DMS153 treated with DMSO at 0.1 percent for 48 hours (cell line): Measurements from ENCODE around the gene IP6K3.

Experiments
- DNase-seq: peaks from one replicate; lab custom pipeline; 2025; ENCODE audit not compliant: unreplicated experiment; lab: John Stamatoyannopoulos, UW

IP6K3 gene

GRCh38 chr6:33742092-33742491 is 4.6 kb downstream of the IP6K3 start:
- no peak for DNase-seq

- no peak for DNase-seq
Measured at GRCh38 chr6:33740794-33741193, 5.9 kb downstream of the IP6K3 start.

GRCh38 chr6:33740204-33740608 is 6.5 kb downstream of the IP6K3 start:
- no peak for DNase-seq

- DNase-seq: no peak
Measured at GRCh38 chr6:33739571-33739970, 7.1 kb downstream of the IP6K3 start.

GRCh38 chr6:33738879-33739278 is 7.8 kb downstream of the IP6K3 start:
- no peak for DNase-seq

GRCh38 chr6:33738153-33738552 is 8.6 kb downstream of the IP6K3 start:
- DNase-seq: no peak

- DNase-seq: no peak
Measured at GRCh38 chr6:33737267-33738026, 9.3 kb downstream of the IP6K3 start.

- DNase-seq: no peak
Measured at GRCh38 chr6:33735216-33735615, 11.5 kb downstream of the IP6K3 start.

- no peak for DNase-seq
Measured at GRCh38 chr6:33733709-33734007, 13.0 kb downstream of the IP6K3 start.

- no peak for DNase-seq
Measured at GRCh38 chr6:33732817-33733708, 13.6 kb downstream of the IP6K3 start.

GRCh38 chr6:33732385-33732784 is 14.3 kb downstream of the IP6K3 start:
- DNase-seq: no peak

GRCh38 chr6:33731751-33732282 is 14.9 kb downstream of the IP6K3 start:
- DNase-seq: no peak

GRCh38 chr6:33731035-33731434 is 15.7 kb downstream of the IP6K3 start:
- no peak for DNase-seq

GRCh38 chr6:33730611-33731010 is 16.1 kb downstream of the IP6K3 start:
- no peak for DNase-seq

- no peak for DNase-seq
Measured at GRCh38 chr6:33729059-33729458, 17.6 kb downstream of the IP6K3 start.

GRCh38 chr6:33728438-33728837 is 18.3 kb downstream of the IP6K3 start:
- DNase-seq: no peak

- no peak for DNase-seq
Measured at GRCh38 chr6:33727932-33728331, 18.8 kb downstream of the IP6K3 start.

GRCh38 chr6:33727126-33727525 is 19.6 kb downstream of the IP6K3 start:
- no peak for DNase-seq

- no peak for DNase-seq
Measured at GRCh38 chr6:33726696-33727095, 20.0 kb downstream of the IP6K3 start.

GRCh38 chr6:33725891-33726673 is 20.6 kb downstream of the IP6K3 start:
- DNase-seq: no peak

GRCh38 chr6:33725222-33725621 is 21.5 kb downstream of the IP6K3 start:
- DNase-seq: no peak
